K562 (cell line): ENCODE data around the gene HMOX2. TPM values are rescaled to one million over a fixed set of nuclear protein-coding genes. Genes with fewer than 3 reads are reported as not detected.

Experiments
- CHD7 ChIP-seq: fragments of 200-600 bp; sonication (generic); IDR thresholded peaks from one replicate; pipeline ENCODE4 v1.6.1; 2012; ENCODE audit warnings: mild to moderate bottlenecking, low read depth, low read length, inconsistent platforms
- FOSL1 ChIP-seq: fragments of 200-800 bp; sonication (Bioruptor generic); conservative IDR thresholded peaks from 2 replicates; pipeline ENCODE4 v1.6.1; 2016; ENCODE audit warnings: missing genetic modification characterization, missing compliant biosample characterization
- HOMEZ ChIP-seq: fragments of 250-450 bp; sonication (Bioruptor Pico); IDR thresholded peaks from 2 replicates; pipeline ENCODE4 v1.4.0; 2020; ENCODE audit warnings: mild to moderate bottlenecking, moderate library complexity
- MAFF ChIP-seq: IDR thresholded peaks from 2 replicates; pipeline ENCODE4 v1.6.1; 2012; ENCODE audit warnings: low read length, improper control_type of control experiment
- NFXL1 ChIP-seq: fragments of 450-650 bp; formaldehyde crosslinking; IDR thresholded peaks from 2 replicates; pipeline ENCODE4 v1.4.0; 2021; ENCODE audit warnings: mild to moderate bottlenecking
- POLR3G ChIP-seq: IDR thresholded peaks from 2 replicates; pipeline ENCODE4 v1.6.1; 2011; ENCODE audit not compliant: insufficient read length, insufficient replicate concordance; ENCODE audit errors: extremely low read depth
- RBM39 ChIP-seq: fragments of 200-400 bp; formaldehyde crosslinking; optimal IDR thresholded peaks from 2 replicates; pipeline ENCODE3; 2018; ENCODE audit warnings: low read depth, low read length
- SRSF9 ChIP-seq: fragments of 200-400 bp; formaldehyde crosslinking; IDR thresholded peaks from 2 replicates; pipeline ENCODE4 v1.6.1; 2017; ENCODE audit warnings: low read depth, low read length, borderline replicate concordance
- ZNF24 ChIP-seq: fragments of 450-650 bp; IDR thresholded peaks from 2 replicates; pipeline ENCODE4 v1.6.1; 2016
- ZNF354B ChIP-seq: fragments of 250-450 bp; sonication (Bioruptor Pico); IDR thresholded peaks from 2 replicates; pipeline ENCODE4 v1.4.0; 2020
- ZSCAN29 ChIP-seq: fragments of 450-650 bp; IDR thresholded peaks from 2 replicates; pipeline ENCODE4 v1.6.1; 2017
- polyA plus RNA-seq, 8 experiments: library from polyadenylated mRNA; depleted of rRNA in 4 of 8; stranded (reverse) in 5 of 8; unstranded in 3 of 8; fragments of >200 nt; fragmentation: Nextera tagmentation in 2 of 8; fragmentation: Illumina TruSeq in 1 of 8; extraction: Ambion mirVana in 2 of 8; extraction: Trizol in 1 of 8; gene quantifications; 2 replicates each; pipeline versions ENCODE4 v1.2.1 to v1.2.3, GENCODE V29; 2011 to 2014; ENCODE audit warnings: inconsistent platforms in 1 of 8, missing spikeins in 1 of 8
- total RNA-seq, 7 experiments: library from RNA; depleted of rRNA in 6 of 7; stranded (reverse); fragments of >200 nt in 6 of 7; fragmentation: Illumina TruSeq in 2 of 7; extraction: Trizol in 2 of 7; gene quantifications; 2 replicates each; pipeline versions ENCODE4 v1.2.1 to v1.2.3, GENCODE V29; 2011 to 2021; ENCODE audit warnings: low replicate concordance in 1 of 7
- TF ChIP-seq, protein P1 (sequence below): sonication (generic); formaldehyde crosslinking; IDR thresholded peaks from 2 replicates; pipeline ENCODE4 v1.8.1; 2023; ENCODE audit warnings: mild to moderate bottlenecking, missing genetic modification reagents

Gene HMOX2
- total and polyA plus RNA-seq, 9 of the 15 experiments (the other 6 are each of a cell fraction or from before 2014, with no cell fraction given) = 26.8 to 87.4 (median 57.4) TPM

GRCh38 chr16:4433914-4434787 is 42.0 kb upstream of the HMOX2 start (continued):
- TF ChIP-seq FOSL1 (tag) = no peak; the same call in 1 of the 2 replicates
- TF ChIP-seq POLR3G = no peak
- no peak for TF ChIP-seq ZNF354B (CRISPR knock-in tag)
- no peak for TF ChIP-seq ZNF24
- no peak for TF ChIP-seq NFXL1 (CRISPR knock-in tag)
- no peak for TF ChIP-seq RBM39
- no peak for TF ChIP-seq SRSF9
- no peak for TF ChIP-seq ZSCAN29
- TF ChIP-seq HOMEZ (CRISPR knock-in tag) = no peak
- TF ChIP-seq MAFF = peak; percentile 57; the same call in 1 of the 2 replicates
- TF ChIP-seq, protein P1, sequence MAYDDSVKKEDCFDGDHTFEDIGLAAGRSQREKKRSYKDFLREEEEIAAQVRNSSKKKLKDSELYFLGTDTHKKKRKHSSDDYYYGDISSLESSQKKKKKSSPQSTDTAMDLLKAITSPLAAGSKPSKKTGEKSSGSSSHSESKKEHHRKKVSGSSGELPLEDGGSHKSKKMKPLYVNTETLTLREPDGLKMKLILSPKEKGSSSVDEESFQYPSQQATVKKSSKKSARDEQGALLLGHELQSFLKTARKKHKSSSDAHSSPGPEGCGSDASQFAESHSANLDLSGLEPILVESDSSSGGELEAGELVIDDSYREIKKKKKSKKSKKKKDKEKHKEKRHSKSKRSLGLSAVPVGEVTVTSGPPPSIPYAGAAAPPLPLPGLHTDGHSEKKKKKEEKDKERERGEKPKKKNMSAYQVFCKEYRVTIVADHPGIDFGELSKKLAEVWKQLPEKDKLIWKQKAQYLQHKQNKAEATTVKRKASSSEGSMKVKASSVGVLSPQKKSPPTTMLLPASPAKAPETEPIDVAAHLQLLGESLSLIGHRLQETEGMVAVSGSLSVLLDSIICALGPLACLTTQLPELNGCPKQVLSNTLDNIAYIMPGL (CRISPR knock-in tag) = no peak
- no peak for TF ChIP-seq CHD7
